ENCODE measurements around the gene MSRB3. TPM values are rescaled to one million over a fixed set of nuclear protein-coding genes. Genes with fewer than 3 reads are reported as not detected.
A peak's percentile ranks its signal among the peaks of the same experiment; 100 is the strongest.

The MSRB3 gene
- total and polyA plus RNA-seq, 2 of the 4 experiments (the other 2 are of a cell fraction), result 31.7 to 35.7 TPM

DNA sequence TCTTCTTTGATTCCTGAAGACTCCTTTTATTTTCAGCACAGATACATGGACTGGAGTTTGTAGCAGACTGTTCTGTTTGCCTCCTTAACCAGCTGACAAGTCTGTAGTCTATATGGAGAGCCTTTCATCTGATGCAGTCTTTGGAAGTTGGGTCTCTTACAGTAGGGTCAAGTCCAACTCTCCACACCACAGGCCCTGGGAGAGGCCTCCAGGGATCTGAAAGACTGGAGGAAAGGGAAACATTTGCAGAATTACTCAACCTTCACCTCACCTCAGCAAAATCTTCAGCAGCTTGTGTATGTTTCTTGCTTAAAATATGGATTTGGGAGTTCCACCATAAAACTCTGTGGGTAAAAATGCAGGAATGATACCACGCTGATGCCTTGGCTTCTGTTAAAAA lies 188.4 kb downstream of the MSRB3 start:
- Histone ChIP-seq H4K20me1 (ENCODE audit: insufficient read depth, low read length) (no peaks in the 10 kb centered on the region), H2AK9ac (replicated peaks; ENCODE audit: low read depth, low read length, poor library complexity) (no peak overlapping the region), H3K27ac (ENCODE audit: insufficient read depth, low read length) (no peak overlapping the region), H3K23ac (ENCODE audit: low read depth, low read length) (peak overlapping the region; percentile 9; the same call in 1 of the 2 replicates), H3K9me3 (ENCODE audit: control insufficient read depth, insufficient read depth, low read length) (no peaks in the 10 kb centered on the region), H4K8ac (ENCODE audit: low read depth in 2 of 2, low read length in 2 of 2) (no peak overlapping the region), H2BK5ac (ENCODE audit: low read depth, low read length, poor library complexity, severe bottlenecking) (no peak overlapping the region), H3K4me2 (ENCODE audit: low read depth, low read length) (no peak overlapping the region), H3K27me3 (ENCODE audit: control insufficient read depth, insufficient read depth, low read length) (no peaks in the 10 kb centered on the region), H3K36me3 (ENCODE audit: control insufficient read depth, insufficient read depth, low read length) (peaks cover 4% of the 10 kb centered on the region), H2BK120ac (ENCODE audit: low read depth, low read length) (no peak overlapping the region), H3K9me1 (ENCODE audit: insufficient read depth, low read length) (peaks cover 2% of the 10 kb centered on the region; the same call in 1 of the 2 replicates), H4K5ac (ENCODE audit: low read depth, low read length) (peak overlapping the region; percentile 7; the same call in 1 of the 2 replicates), H2BK20ac (ENCODE audit: low read depth, low read length) (no peak overlapping the region; the same call in 1 of the 2 replicates), H4K91ac (ENCODE audit: insufficient read depth, low read depth, low read length) (no peak overlapping the region), H2AK5ac (ENCODE audit: low read depth, low read length) (no peak overlapping the region), H3K79me1 (ENCODE audit: low read depth in 1 of 2, low read length in 2 of 2) (peaks cover 0 to 11% of the 10 kb centered on the region in 2 experiments; a peak in 2 of 4 replicates), H3K56ac (ENCODE audit: extremely low read depth, insufficient read depth, low read length) (no peak overlapping the region), H3K4ac (ENCODE audit: low read depth, low read length) (no peak overlapping the region), H2AFZ (replicated peaks; ENCODE audit: low read length, poor library complexity) (no peak overlapping the region), H3K4me3 (ENCODE audit: insufficient read depth, low read depth, low read length) (no peak overlapping the region), H3K4me1 (ENCODE audit: control insufficient read depth, insufficient read depth, low read length) (peaks cover 17% of the 10 kb centered on the region), H3K9ac (ENCODE audit: low read depth, low read length) (no peak overlapping the region), H3K14ac (replicated peaks; ENCODE audit: low read depth, low read length) (0 out of 2 replicates have a peak overlapping the region, but pooled peaks have one; percentile 23), H2BK15ac (ENCODE audit: low read depth, low read length) (no peak overlapping the region), H3K18ac (ENCODE audit: low read depth, low read length) (0 out of 2 replicates have a peak overlapping the region, but pooled peaks have one; percentile 6)
- intact Hi-C loops (cut with micrococcal nuclease), result loop anchor here (10.0 kb wide), 1 partner anchor 142 kb away; no protein-coding TSS in a partner anchor
- ChIA-PET POLR2A (ENCODE audit: unreplicated experiment) (no interaction called here), CTCF (interaction anchor here (0.6 kb wide), 1 partner anchor 88 kb away, joined by 5 read pairs; no protein-coding TSS in a partner anchor)
- in situ Hi-C loops (cut with MboI; ENCODE audit: low sequenced_read_pairs), result no loop called here
- WGBS, 2 experiments (ENCODE audit: extremely low coverage in 2 of 2, insufficient read length in 1 of 2), result no CpG with 5 or more reads among the region's 1 CpG
- DNase-seq (no peak), ATAC-seq (ENCODE audit: low read depth) (no peak)
- TF ChIP-seq, protein P1, sequence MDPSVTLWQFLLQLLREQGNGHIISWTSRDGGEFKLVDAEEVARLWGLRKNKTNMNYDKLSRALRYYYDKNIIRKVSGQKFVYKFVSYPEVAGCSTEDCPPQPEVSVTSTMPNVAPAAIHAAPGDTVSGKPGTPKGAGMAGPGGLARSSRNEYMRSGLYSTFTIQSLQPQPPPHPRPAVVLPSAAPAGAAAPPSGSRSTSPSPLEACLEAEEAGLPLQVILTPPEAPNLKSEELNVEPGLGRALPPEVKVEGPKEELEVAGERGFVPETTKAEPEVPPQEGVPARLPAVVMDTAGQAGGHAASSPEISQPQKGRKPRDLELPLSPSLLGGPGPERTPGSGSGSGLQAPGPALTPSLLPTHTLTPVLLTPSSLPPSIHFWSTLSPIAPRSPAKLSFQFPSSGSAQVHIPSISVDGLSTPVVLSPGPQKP (IDR thresholded peaks at IDR 0.05; ENCODE audit: borderline replicate concordance, low read depth, low read length), result no peak
- TF ChIP-seq CEBPB (IDR thresholded peaks at IDR 0.05; ENCODE audit: low read depth, low read length), result no peak
- TF ChIP-seq, protein P2, sequence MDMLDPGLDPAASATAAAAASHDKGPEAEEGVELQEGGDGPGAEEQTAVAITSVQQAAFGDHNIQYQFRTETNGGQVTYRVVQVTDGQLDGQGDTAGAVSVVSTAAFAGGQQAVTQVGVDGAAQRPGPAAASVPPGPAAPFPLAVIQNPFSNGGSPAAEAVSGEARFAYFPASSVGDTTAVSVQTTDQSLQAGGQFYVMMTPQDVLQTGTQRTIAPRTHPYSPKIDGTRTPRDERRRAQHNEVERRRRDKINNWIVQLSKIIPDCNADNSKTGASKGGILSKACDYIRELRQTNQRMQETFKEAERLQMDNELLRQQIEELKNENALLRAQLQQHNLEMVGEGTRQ (IDR thresholded peaks at IDR 0.05; ENCODE audit: low read depth, low read length), result no peak
- no peak for TF ChIP-seq RFX5 (IDR thresholded peaks at IDR 0.05; ENCODE audit: low read depth, low read length)
- TF ChIP-seq BHLHE40 (IDR thresholded peaks at IDR 0.05; ENCODE audit: low read depth, low read length), result no peak
- TF ChIP-seq RCOR1 (IDR thresholded peaks at IDR 0.05; ENCODE audit: insufficient replicate concordance, low read length), result no peak
- no peak for TF ChIP-seq NFE2L2 (IDR thresholded peaks at IDR 0.05; ENCODE audit: low read depth, low read length)
- no peak for TF ChIP-seq SMC3 (IDR thresholded peaks at IDR 0.05; ENCODE audit: low read depth, low read length)
- no peak for TF ChIP-seq POLR2A (IDR thresholded peaks at IDR 0.05; ENCODE audit: low read depth, low read length)
- no peak for TF ChIP-seq FOS (IDR thresholded peaks at IDR 0.05; ENCODE audit: low read depth, low read length)
- no peak for TF ChIP-seq RAD21 (IDR thresholded peaks at IDR 0.05; ENCODE audit: low read length)
- TF ChIP-seq CHD1 (IDR thresholded peaks at IDR 0.05; ENCODE audit: low read depth, low read length), result no peak
- no peak for TF ChIP-seq MAZ (IDR thresholded peaks at IDR 0.05; ENCODE audit: borderline replicate concordance, low read depth, low read length)
- TF ChIP-seq MAFK (IDR thresholded peaks at IDR 0.05; ENCODE audit: low read depth, low read length), result no peak
- TF ChIP-seq, protein P3, sequence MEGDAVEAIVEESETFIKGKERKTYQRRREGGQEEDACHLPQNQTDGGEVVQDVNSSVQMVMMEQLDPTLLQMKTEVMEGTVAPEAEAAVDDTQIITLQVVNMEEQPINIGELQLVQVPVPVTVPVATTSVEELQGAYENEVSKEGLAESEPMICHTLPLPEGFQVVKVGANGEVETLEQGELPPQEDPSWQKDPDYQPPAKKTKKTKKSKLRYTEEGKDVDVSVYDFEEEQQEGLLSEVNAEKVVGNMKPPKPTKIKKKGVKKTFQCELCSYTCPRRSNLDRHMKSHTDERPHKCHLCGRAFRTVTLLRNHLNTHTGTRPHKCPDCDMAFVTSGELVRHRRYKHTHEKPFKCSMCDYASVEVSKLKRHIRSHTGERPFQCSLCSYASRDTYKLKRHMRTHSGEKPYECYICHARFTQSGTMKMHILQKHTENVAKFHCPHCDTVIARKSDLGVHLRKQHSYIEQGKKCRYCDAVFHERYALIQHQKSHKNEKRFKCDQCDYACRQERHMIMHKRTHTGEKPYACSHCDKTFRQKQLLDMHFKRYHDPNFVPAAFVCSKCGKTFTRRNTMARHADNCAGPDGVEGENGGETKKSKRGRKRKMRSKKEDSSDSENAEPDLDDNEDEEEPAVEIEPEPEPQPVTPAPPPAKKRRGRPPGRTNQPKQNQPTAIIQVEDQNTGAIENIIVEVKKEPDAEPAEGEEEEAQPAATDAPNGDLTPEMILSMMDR (conservative IDR thresholded peaks at IDR 0.05; ENCODE audit: low read depth, low read length), result no peak
- TF ChIP-seq MXI1 (IDR thresholded peaks at IDR 0.05; ENCODE audit: borderline replicate concordance, low read depth, low read length), result no peak
- dilution Hi-C loops (cut with HindIII; ENCODE audit: low sequenced_read_pairs, unreplicated experiment), result no loop called here
- BruUV-seq (replicated peaks), result no TSS peak

Data from IMR-90 (cell line).